DOHH2 (cell line): ENCODE measurements around the gene CST1.
"Not testable (repeated sequence)": the region's sequence is repeated elsewhere in the genome, so short reads cannot be mapped to it uniquely, and the experiment has no call there.

ENCODE experiments used
- EZH2phosphoT487 ChIP-seq: fragments of 200-600 bp; sonication (generic); IDR thresholded peaks from 2 replicates; pipeline ENCODE4 v1.6.1; 2017; ENCODE audit warnings: borderline replicate concordance, mild to moderate bottlenecking, antibody characterized with exemption, low read length, moderate library complexity, mixed read lengths
- TF ChIP-seq, protein P1 (sequence below): fragments of 200-600 bp; sonication (generic); IDR thresholded peaks from one replicate; pipeline ENCODE4 v1.5.1; 2014; ENCODE audit warnings: antibody characterized with exemption, mild to moderate bottlenecking, low read depth, low read length; ENCODE audit not compliant: poor library complexity, severe bottlenecking

DNA sequence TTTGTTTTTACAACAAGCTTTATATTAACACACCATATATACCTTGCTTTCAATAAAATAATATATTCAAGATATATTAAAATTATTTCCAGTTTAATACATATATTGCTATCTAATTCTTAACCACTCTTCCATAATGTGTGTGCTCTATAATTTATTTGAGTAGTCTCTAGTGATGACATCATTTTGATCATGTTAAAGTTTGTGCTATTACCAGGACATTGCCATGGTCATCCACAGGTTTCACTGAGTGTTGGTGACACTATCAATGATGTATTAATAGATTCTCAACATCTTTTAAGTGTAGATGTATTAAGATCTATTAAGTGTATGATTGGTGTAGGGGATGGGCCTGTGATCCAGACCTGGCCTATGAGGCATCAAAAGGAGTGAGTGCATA, 17.8 kb upstream of the CST1 start:
- TF ChIP-seq, protein P1, sequence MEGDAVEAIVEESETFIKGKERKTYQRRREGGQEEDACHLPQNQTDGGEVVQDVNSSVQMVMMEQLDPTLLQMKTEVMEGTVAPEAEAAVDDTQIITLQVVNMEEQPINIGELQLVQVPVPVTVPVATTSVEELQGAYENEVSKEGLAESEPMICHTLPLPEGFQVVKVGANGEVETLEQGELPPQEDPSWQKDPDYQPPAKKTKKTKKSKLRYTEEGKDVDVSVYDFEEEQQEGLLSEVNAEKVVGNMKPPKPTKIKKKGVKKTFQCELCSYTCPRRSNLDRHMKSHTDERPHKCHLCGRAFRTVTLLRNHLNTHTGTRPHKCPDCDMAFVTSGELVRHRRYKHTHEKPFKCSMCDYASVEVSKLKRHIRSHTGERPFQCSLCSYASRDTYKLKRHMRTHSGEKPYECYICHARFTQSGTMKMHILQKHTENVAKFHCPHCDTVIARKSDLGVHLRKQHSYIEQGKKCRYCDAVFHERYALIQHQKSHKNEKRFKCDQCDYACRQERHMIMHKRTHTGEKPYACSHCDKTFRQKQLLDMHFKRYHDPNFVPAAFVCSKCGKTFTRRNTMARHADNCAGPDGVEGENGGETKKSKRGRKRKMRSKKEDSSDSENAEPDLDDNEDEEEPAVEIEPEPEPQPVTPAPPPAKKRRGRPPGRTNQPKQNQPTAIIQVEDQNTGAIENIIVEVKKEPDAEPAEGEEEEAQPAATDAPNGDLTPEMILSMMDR, result not testable (repeated sequence)
- not testable (repeated sequence) for TF ChIP-seq EZH2phosphoT487
